ENCODE results near the gene TNFAIP8.

The TNFAIP8 gene

DNA sequence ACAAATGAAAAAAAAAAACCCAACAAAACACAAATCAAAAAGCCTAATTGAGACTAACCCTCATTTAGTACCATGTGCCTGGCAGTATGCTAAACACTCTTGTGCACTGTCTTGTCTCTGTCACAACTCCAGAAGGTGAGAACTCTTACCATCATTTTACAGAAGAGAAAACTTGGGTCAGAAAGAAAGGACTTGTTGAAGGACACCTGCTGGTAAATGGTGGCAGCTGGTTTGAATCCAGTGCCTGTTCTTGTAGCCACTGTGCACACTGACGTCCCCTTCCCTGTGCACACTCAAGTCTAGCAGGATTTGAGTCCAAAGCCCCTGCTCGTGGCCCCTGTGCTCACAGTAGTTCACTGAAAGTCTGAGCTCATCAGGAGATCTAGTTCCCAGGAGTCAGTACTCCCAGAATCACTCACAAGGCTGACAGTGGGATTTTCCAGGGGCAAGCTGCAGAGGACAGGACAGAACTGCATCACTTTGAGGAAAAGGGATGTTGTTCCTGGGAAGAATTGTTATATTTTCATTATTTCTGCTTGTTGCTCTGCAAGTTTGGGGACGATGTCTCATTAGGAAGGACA lies 53.5 kb downstream of the TNFAIP8 start:
- H3K4me2 ChIP-seq (ENCODE audit: low read length): peak overlapping the region; percentile 2; the same call in 1 of the 2 replicates
- H3K9ac ChIP-seq (ENCODE audit: low read length): no peak overlapping the region
- no peak overlapping the region for H3K4me3 ChIP-seq (ENCODE audit: low read length)
- no peak overlapping the region for H3K27ac ChIP-seq (ENCODE audit: low read length)
- TF ChIP-seq, protein P1, sequence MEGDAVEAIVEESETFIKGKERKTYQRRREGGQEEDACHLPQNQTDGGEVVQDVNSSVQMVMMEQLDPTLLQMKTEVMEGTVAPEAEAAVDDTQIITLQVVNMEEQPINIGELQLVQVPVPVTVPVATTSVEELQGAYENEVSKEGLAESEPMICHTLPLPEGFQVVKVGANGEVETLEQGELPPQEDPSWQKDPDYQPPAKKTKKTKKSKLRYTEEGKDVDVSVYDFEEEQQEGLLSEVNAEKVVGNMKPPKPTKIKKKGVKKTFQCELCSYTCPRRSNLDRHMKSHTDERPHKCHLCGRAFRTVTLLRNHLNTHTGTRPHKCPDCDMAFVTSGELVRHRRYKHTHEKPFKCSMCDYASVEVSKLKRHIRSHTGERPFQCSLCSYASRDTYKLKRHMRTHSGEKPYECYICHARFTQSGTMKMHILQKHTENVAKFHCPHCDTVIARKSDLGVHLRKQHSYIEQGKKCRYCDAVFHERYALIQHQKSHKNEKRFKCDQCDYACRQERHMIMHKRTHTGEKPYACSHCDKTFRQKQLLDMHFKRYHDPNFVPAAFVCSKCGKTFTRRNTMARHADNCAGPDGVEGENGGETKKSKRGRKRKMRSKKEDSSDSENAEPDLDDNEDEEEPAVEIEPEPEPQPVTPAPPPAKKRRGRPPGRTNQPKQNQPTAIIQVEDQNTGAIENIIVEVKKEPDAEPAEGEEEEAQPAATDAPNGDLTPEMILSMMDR (IDR thresholded peaks at IDR 0.05; ENCODE audit: low read depth, low read length): peak; percentile 46
- no peak for TF ChIP-seq EZH2phosphoT487 (IDR thresholded peaks at IDR 0.05; ENCODE audit: low read depth)
- H2AFZ ChIP-seq (ENCODE audit: low read depth, low read length): no peak overlapping the region
- peaks cover 69% of the 10 kb centered on the region for H3K4me1 ChIP-seq (ENCODE audit: low read length)
- H3K36me3 ChIP-seq (replicated peaks; ENCODE audit: low read depth, low read length): no peaks in the 10 kb centered on the region
- no peaks in the 10 kb centered on the region for H3K9me3 ChIP-seq (ENCODE audit: insufficient read depth, low read length)
- H3K79me2 ChIP-seq (ENCODE audit: low read length): no peaks in the 10 kb centered on the region
- no peaks in the 10 kb centered on the region for H3K27me3 ChIP-seq (ENCODE audit: low read depth, low read length)
- H4K20me1 ChIP-seq (ENCODE audit: insufficient read depth, low read length): no peaks in the 10 kb centered on the region

- H3K4me3 ChIP-seq (ENCODE audit: low read length): no peak overlapping the region
- TF ChIP-seq, protein P1 (IDR thresholded peaks at IDR 0.05; ENCODE audit: low read depth, low read length): no peak
- TF ChIP-seq EZH2phosphoT487 (IDR thresholded peaks at IDR 0.05; ENCODE audit: low read depth): no peak
- no peak overlapping the region for H2AFZ ChIP-seq (ENCODE audit: low read depth, low read length)
- no peaks in the 10 kb centered on the region for H3K79me2 ChIP-seq (ENCODE audit: low read length)
- no peaks in the 10 kb centered on the region for H3K36me3 ChIP-seq (replicated peaks; ENCODE audit: low read depth, low read length)
- H3K27me3 ChIP-seq (ENCODE audit: low read depth, low read length): no peaks in the 10 kb centered on the region
- H3K9ac ChIP-seq (ENCODE audit: low read length): peak overlapping the region; percentile 5; the same call in 1 of the 2 replicates
- H3K9me3 ChIP-seq (ENCODE audit: insufficient read depth, low read length): no peaks in the 10 kb centered on the region
- no peak overlapping the region for H3K27ac ChIP-seq (ENCODE audit: low read length)
- peaks cover 69% of the 10 kb centered on the region for H3K4me1 ChIP-seq (ENCODE audit: low read length)
- no peaks in the 10 kb centered on the region for H4K20me1 ChIP-seq (ENCODE audit: insufficient read depth, low read length)
- H3K4me2 ChIP-seq (ENCODE audit: low read length): peak overlapping the region; percentile 85
Observed at GRCh38 chr5:119410448-119411159, 54.8 kb downstream of the TNFAIP8 start.

DNA sequence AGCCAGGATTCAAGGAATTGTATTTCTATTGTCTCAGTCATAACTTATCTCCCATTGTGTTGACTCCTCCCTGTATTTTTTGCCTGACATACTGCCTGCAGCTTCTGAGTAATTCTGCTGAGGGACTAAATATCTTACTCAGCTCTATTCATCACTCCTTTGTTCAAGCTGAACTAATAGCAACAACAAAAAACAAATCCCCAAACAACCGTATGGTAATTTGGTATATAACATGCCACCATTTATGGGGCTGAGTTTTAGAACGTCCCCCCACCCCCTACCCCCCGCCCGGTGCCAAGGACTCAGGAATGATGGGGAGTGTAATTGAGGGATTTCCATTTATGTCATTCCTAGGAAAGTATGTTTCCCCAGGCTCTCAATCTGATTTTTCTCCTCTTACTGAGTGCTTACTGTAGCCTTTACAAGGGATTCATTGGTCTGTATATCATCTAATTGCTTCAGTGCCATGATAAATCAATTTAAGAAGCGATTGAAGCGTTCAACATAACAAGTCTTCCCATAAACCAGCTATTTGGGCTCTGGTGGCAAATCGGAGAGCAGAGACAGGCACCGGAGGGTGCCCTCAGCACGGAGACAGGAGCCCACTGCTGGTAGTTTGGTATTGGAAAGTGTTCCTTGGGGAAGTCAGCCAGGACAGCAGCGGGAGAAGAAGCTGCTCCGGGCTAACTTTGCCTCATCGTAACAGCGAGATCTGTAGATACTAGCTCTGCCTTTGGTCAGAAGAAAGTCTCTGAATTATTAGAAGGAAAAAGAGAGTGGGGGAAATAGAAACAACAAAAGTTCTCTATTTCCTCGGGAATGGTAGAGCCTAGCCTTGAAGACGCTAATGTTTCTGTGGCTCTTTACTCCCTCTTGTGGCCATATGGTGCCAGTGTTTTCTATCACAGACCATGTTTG lies 55.8 kb downstream of the TNFAIP8 start:
- H3K4me2 ChIP-seq (ENCODE audit: low read length): peak overlapping the region; percentile 85
- no peaks in the 10 kb centered on the region for H3K27me3 ChIP-seq (ENCODE audit: low read depth, low read length)
- peak overlapping the region; percentile 79 for H3K4me3 ChIP-seq (ENCODE audit: low read length)
- H2AFZ ChIP-seq (ENCODE audit: low read depth, low read length): peak overlapping the region; percentile 93
- no peaks in the 10 kb centered on the region for H3K36me3 ChIP-seq (replicated peaks; ENCODE audit: low read depth, low read length)
- peaks cover 68% of the 10 kb centered on the region for H3K4me1 ChIP-seq (ENCODE audit: low read length)
- TF ChIP-seq, protein P1 (IDR thresholded peaks at IDR 0.05; ENCODE audit: low read depth, low read length): peak; percentile 80
- no peak for TF ChIP-seq EZH2phosphoT487 (IDR thresholded peaks at IDR 0.05; ENCODE audit: low read depth)
- no peaks in the 10 kb centered on the region for H4K20me1 ChIP-seq (ENCODE audit: insufficient read depth, low read length)
- no peaks in the 10 kb centered on the region for H3K9me3 ChIP-seq (ENCODE audit: insufficient read depth, low read length)
- H3K27ac ChIP-seq (ENCODE audit: low read length): no peak overlapping the region
- no peaks in the 10 kb centered on the region for H3K79me2 ChIP-seq (ENCODE audit: low read length)
- peak overlapping the region; percentile 67 for H3K9ac ChIP-seq (ENCODE audit: low read length)

Measured in OCI-LY3 (cell line).